Fibroblast of skin of right biceps (primary cell): Measurements from ENCODE around the gene HDAC11.
"Not testable (repeated sequence)": the region's sequence is repeated elsewhere in the genome, so short reads cannot be mapped to it uniquely, and the experiment has no call there.

Experiments
- DNase-seq: peaks from one replicate; pipeline ENCODE4 v3.0.0-alpha.2; 2013

Gene HDAC11

DNA sequence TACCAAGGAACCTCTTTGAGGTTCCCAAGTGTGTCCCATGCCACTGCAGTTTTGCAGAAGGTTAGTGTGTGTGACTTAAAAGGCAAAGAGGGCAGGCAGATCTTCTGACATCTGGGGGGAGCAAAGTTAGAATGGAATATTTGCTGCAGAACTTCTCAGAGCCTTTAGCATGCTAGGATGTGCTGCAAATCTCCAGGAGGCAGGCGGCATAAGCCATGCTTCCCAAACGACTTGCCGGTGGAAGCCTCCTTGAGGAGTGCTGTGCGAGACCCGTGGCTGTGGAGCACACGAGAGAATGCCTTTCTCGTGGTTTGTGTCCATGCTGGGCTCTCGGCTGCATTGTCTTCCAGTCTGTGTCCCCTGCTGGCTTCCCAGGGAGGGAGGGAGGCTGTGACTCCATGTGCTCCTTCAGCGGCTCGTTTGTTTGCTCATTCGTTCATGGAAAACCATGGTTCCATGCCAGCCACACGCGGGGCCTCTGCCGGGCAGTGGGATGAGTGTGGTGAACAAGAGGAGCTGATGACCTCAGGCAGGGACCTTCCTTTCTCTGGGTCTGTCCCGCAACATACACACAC is 13.8 kb downstream of the HDAC11 start:
- no peak for DNase-seq

DNA sequence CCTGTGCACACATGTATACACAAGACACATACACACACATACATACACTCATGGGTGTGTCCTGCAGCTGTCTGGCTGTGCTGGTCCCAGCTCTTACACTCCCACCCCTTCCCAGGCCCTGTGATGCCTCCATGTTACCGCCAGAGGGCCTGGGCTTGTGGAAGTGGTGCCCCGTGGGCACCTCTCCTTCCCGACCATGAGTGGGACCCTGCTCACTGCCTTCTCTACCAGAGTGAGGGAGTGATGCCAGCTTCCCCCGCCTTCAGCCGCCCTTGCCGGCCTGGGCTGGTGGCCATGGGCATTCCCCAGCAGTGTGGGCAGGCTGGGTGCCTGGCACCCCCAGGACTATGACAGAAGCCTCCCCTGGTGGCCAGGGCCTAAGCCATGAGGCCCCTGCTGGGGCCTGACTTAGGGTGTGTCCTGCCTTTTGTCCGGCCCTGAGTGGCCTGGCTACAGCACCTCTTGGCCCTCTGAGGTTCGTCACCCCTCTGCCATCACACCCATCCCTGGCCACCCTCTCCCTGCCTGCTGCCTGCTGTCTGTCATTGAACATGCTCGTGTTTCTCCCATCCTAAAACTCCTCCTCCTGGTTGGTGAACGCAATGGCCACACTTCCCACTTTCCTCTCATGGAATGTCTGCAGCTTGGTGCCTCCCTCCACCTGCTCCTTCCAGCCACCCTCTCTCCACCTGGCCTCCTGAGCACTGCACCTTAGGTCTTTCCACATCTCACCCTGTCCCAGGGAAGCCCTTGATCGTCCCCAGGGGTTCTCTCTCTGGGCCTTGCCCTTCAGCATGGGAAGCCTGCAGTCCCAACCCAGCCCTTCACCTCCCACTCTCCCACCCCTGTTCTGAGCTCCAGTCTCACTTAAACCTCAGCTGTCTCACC is 14.6 kb downstream of the HDAC11 start:
- no peak for DNase-seq

DNA sequence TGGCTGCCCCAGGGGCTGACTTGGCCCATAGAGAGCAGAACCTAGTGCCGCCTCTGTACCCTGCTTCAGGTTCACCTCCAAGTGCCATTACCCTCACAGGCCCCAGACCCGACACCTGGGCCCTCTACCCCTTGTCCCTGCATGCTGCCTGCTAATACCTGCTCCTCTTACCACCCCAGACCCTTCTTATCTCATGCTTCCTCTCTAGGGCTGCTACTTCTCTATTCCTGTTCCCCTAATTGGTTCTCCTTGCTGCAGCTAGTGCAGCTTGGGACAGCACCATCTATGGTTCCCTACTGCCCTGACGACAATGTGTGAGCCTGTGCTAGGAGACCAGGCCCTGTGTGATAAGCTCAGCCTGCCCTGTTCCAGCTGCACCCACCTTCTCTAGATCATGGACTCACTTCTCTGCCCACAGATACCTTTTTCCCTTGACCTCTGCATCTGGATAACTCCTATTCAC is 15.3 kb downstream of the HDAC11 start:
- DNase-seq: no peak

DNA sequence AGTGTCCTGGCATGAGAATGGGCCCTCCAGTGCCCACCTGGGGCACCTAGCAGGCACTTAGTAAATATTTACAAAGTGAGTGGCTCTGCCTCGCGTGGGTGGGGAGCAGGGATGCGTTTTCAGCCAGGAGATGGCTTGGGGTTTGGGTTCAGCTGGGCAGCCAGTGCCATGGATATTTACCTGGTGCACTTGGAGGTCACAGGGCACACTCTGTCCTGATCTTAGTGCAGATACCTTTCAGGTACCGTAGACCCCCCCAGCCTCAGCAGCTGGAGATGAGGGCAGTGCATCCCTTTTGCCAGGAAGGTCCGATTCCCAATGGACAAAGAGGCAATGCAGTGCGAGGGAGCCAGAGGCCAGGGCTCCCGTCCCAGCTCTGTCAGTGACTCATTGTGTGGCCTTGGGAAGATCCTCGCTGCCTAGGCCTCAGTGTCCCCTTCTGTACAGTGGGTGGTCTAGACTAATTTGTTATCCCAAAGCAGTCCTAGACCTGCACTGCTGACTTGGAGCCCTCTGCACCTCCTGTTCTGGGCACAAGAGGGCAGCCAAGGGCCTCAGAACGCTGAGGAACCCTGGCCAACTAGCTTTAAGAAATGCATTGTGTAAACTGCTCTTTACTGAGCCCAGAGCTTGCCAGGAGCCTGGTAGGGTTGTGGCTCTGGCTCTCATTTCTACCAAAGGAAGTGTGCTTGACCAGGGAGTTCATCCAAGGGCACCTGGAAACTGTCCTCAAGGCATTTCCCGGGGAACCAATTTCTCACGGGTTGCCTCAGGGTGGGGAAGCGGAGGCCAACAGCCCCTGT is 16.0 kb downstream of the HDAC11 start:
- DNase-seq: peak; percentile 65

DNA sequence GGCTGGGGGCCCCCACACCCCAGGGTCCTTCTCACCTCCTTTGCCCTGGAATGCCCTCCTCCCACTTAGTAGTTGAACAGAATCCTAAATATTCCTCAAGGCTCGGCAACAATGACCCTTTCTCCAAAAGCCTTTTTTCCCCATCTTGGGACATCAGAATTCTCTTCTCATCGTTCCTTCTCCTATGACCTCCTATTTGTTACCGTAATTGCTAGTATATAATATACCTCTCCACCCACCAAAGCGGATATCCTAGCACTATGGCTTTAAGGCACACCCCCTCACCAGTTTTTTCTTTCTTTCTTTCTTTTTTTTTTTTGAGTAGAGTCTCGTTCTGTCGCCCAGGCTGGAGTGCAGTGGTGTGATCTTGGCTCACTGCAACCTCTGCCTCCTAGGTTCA is 16.8 kb downstream of the HDAC11 start:
- no peak for DNase-seq

DNA sequence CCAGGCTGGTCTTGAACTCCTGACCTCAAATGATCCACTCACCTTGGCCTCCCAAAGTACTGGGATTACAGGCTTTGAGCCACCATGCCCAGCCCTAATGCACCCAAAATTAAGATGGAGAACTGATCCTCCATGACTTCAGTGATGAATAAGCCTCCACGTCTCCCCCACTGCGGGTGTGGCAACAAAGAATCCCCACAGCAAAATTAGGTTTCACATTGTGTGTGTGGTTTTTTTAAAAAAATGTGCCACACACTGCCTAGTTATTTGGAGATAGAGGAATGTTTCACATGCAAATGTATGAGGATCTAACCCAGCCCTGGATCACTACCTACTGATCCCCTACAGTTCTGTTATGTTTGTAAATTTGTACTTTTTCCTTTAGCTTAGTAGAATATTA is 17.3 kb downstream of the HDAC11 start:
- peak; percentile 49 for DNase-seq

DNA sequence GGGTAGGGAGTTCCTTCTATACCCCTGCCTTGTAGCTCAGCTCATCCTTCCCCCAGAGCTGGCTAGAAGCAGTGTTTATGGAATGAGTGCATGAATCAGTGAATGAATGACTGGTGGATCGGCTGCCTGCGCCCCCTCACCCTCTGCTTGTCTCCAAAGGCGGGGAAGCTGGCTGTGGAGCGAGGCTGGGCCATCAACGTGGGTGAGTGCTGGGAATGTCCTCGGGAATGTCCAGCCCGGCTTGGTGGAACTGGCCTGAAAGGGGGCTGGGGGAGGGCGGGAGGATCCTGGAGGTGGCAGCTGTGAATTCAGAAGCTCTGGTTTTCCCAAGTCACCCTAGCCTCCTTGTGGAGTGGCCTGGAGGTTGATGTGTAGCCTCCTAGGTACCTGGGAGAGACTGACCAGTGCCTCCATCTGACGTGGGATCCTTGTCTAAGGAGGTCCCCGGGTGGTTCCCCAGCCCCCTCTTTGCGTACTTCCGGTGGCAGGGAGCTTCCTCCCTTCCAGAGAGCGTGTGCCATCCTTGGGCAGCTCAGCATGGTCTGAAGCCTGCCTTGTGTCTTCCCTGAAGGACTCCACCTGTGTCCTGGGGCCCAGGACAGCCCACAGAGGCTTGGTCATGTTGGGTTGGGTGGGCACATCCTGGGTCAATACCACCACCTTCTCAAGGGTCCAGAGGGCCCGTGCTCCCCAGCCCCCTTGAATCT is 18.4 kb downstream of the HDAC11 start:
- no peak for DNase-seq

DNA sequence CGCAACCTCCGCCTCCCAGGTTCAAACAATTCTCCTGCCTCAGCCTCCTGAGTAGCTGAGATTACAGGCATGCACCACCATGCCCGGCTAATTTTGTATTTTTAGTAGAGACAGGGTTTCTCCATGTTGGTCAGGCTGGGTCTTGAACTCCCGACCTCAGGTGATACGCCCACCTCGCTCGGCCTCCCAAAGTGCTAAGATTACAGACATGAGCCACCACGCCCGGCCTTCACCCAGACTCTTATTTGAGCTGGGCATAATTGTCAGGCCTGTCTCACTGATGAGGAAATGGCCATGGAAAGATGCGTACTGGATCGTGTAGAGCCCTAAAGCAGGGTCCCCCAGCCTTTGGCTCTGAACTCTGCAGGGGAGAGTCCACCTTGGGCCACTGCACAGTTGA is 19.1 kb downstream of the HDAC11 start:
- DNase-seq: not testable (repeated sequence)

DNA sequence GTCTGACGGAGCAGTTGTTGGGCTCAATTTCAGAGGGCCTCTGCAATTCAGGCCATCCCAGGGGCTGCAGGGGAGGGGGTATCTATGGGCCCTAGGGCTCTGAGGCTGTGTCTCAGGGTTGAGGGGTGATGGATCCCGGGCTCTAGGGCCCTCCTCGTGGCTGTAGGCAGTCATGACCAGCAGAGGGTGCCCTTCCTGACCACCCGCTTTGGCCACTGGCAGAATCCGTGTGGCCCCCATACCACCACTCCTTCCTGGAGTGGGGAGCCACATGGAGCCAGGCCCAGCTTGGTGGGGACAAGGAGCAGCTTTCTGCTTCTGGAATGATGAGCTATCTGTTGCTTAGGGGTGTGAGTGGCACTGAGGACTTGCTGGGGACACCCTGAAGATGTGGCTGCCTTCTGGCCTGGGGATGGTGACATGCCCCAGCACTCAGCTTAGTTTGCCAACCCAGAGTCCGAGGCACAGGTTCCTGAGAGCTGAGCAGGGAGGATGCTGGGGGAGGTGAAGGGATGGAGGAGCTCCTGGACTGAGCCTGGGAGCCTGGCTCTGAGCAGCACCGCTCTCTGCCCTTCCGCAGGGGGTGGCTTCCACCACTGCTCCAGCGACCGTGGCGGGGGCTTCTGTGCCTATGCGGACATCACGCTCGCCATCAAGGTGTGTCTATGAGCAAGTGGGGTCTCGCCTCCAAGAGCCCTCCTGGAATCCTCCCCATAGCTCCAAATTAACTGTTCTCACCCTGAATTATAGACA is 20.2 kb downstream of the HDAC11 start:
- no peak for DNase-seq

DNA sequence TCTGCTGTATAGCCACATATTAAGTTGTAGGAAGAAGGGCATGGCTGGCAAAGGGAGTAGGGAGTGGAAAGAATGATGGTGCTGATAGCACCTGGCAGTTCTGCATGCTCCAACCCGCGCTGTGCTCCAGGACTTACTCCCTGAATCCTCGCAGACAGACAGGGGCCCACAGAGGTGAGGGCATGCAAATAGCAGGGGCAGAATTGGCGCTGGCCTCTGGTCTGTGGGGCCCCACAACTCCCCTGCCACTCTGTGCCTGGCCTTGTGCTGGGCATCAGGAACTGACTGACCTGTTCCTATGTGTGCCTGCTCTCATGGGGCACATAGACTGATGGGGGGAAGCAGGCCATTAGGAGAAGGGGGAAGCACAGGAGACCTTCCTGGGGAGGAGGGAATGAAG is 20.9 kb downstream of the HDAC11 start:
- no peak for DNase-seq

DNA sequence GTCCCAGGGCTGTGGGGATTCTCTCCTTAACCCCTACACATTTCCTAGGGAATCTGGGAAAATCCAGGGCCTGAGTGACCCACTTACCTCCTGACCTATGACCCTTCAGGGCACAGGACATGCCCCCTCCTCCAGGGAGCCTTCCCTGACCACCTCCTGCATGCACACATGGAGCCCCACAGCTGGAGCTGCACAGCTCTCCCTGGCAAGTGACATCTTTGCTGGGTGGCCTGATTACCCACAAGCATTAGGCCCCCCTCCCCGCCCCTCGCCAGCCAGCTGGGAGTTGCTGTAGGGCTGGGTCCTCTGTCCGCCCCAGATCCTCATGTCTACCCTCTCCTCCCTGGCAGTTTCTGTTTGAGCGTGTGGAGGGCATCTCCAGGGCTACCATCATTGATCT is 21.4 kb downstream of the HDAC11 start:
- DNase-seq: no peak

DNA sequence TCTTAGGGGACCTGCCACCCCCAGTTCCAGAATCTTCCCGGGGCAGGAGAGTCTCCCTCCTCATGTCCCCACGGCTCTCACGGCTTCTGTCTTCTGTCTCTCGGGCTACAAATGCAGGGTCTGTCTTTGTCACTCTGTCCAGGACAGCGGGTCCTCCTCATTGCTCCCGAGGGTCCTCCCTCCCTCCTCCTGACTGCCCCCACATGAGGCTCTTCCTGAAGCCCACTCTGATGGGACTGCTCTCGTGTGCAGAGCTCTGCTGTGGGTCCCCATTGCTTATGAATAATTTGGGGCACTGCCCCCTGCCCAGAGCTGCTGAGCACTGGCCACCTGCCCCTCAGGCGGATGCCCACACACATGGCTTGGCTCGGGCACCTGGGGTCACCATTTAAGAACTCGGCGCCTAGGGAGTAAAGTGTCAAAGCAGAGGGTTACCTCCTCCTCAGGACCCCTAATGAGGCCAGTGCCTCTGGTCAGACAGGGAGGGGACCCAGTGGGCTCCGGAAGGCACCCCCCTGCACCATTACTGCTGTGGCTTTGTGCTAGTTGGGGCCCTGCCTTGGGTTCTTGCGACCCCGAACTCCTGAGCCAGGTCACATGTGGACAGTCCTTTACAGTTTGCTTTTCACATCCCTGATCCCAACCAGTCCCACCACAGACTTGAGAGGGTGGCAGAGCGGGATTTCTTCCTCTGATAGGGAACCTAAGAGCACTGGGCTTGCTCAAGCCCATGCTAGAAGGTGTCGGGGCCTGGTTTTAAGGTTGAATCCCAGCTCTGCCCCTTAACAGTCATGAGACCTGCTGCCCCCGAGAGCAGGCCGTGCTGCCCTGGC is 22.1 kb downstream of the HDAC11 start:
- no peak for DNase-seq

DNA sequence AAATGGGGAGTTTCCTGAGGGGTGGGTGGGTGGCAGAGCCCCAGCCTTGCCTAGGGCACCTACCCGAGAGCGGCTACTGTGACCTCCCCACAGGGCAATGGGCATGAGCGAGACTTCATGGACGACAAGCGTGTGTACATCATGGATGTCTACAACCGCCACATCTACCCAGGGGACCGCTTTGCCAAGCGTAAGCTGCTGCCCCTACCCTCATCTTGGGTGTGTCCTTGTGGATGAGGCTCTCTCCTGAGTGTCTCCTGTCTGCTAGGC is 22.6 kb downstream of the HDAC11 start:
- DNase-seq: no peak

DNA sequence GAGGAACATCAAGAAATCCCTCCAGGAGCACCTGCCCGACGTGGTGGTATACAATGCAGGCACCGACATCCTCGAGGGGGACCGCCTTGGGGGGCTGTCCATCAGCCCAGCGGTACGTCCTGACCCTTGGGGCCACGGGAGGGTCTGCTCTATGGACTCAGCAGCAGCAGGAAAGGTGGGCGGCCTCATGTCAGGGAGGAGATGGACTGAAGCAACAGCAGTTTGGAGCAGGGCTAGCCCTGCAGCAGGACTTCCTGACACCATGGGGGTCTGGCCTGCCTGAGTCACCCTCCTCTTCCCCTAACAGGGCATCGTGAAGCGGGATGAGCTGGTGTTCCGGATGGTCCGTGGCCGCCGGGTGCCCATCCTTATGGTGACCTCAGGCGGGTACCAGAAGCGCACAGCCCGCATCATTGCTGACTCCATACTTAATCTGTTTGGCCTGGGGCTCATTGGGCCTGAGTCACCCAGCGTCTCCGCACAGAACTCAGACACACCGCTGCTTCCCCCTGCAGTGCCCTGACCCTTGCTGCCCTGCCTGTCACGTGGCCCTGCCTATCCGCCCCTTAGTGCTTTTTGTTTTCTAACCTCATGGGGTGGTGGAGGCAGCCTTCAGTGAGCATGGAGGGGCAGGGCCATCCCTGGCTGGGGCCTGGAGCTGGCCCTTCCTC is 24.2 kb downstream of the HDAC11 start:
- DNase-seq: no peak

DNA sequence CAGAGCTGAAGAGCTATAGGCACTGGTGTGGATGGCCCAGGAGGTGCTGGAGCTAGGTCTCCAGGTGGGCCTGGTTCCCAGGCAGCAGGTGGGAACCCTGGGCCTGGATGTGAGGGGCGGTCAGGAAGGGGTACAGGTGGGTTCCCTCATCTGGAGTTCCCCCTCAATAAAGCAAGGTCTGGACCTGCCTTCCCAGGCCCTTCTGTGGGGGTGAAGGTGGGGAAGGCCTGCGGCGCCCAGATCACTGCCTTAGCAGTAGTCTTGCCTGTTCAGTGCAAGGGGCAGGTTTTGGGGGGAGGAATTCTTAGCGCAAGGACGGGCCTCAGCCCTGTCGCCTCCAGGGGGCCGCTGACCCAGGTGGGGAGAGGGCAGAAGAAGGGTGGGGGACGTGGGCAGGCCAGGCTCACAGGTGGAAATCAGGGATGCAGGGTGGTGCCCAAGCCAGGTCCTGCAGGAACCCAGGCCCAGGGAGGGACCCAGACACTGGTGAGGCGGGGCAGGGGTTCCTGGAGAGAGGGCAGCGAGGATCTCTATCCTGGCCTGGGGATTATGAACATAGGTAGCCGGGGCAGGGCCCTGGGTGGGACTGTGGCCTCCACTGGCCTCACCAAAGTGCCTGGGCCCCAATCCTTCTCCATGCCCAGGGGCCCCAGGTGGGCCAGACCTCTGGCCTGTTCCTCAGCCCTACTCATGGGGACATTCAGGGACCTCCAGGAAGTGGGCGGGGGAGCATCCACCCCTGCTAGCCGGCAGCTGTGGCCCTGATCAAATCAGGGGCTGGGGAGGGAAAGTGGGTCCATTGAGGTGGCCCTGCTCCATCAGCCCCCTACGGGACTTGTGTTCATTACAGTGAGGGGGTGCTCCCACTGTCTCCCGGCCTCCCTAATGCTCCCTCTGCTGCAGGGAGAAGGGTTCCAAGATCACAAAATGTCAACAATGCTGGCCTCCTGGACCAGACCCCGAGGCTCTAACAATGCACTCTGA is 25.3 kb downstream of the HDAC11 start:
- DNase-seq: no peak

DNA sequence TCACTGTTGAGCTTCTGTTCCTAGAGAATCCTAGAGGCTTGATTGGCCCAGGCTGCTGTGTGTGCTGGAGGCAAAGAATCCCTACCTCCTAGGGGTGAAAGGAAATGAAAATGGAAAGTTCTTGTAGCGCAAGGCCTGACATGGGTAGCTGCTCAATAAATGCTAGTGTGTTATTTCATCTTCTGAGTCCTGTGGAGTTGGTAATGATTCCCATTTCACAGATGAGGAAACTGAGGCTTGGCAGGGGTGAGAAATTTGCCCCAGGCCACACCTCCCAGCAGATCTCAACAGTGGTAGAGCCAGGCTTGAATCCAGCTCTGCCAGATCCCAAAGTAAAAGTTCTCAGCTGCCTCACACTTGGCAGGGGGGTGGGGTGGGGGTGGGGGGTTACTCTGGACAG is 26.1 kb downstream of the HDAC11 start:
- no peak for DNase-seq

DNA sequence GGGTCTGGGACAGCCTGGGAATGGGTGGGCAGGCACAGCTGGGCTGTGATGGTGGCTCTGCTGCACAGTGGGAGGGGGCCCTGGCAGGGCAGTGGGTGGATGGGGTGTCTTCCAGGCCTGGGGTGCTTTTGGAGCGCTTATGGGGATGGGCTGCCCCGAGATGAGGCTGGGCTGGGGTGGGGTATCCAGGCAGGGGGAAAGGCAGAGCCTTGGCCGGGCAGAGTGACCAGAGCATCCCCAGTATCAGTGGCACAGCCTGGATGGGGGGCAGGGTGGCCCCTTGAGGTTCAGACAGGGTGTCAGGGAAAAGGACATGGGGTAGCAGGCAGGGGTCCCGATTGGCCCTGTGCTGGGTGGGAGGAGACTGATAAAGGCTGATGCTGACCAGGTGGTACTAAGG is 26.6 kb downstream of the HDAC11 start:
- DNase-seq: no peak

DNA sequence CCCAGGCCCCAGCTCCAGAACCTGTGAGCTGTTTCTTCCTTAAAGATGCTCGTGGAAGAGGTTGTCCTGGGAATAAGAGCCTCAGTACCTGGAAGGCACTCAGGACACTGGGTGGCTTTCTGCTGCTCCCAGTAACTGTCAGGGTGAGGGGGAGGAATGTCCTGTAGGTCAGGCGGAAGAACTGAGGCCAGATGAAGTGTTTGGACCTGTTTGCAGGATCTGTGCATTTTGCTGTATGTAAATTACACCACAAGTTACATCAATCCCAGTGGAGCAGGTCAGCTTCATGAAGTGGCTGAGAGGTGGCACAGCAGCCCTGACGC is 27.1 kb downstream of the HDAC11 start:
- DNase-seq: no peak

DNA sequence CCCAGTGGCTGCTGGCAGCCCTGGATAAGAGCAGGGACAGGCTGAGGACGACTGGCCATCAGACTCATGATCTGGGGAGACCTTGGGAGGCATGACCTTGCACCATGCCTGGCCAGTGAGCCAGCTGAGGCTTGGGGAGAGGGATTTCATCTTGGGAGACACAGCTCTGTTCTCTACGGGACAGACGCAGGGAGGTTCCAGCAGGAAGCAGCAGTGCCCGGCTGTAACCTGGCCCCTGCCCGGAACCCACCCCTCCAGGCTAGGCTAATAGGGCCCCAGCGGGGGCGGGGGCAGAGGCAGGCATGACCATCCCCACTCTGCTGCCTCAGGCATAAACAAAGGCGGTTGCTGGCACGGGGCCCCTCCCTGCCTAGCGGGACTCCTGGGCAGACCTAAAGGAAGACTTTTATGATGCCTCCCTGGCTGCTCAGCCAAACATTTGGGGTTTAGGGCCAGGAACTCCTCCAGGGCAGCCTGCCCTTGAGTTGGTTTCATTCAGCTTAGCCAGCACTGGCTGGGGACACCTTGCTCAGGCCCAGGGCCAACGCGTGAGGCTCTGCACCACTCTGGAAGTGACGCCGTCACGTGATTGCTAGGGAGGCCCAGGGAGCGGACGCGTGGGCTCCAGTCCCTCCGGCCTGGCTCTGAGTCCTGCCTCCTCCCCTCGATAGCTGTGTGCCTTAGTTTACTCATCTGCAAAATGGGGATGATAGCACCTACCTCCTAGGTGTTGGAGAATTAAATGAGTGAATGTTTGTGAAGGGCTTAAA is 27.6 kb downstream of the HDAC11 start:
- no peak for DNase-seq
